GM18873 (cell line): ENCODE measurements around the gene TMPRSS11A.

Source experiments
- ATAC-seq: cut with Tn5 transposase; IDR thresholded peaks from one replicate; pipeline ENCODE4 v1.9.1; 2021; ENCODE audit warnings: mild to moderate bottlenecking, moderate library complexity, moderate number of reproducible peaks; ENCODE audit not compliant: unreplicated experiment, low FRiP score

TMPRSS11A gene

GRCh38 chr4:67963356-67963755 lies at the start of gene TMPRSS11A:
Gene TMPRSS11A, minus strand, starts transcription at chr4:67963493. Its CDS starts 100 bp downstream, at chr4:67963393.
- no peak for ATAC-seq

- no peak for ATAC-seq
Observed at GRCh38 chr4:68011684-68012083, 48.4 kb upstream of the TMPRSS11A start.

GRCh38 chr4:68002906-68003305 lies 39.6 kb upstream of the TMPRSS11A start:
- ATAC-seq = no peak

- ATAC-seq = no peak
Observed at GRCh38 chr4:67996127-67996526, 32.8 kb upstream of the TMPRSS11A start.

- ATAC-seq = no peak
Observed at GRCh38 chr4:67988991-67989390, 25.7 kb upstream of the TMPRSS11A start.

DNA sequence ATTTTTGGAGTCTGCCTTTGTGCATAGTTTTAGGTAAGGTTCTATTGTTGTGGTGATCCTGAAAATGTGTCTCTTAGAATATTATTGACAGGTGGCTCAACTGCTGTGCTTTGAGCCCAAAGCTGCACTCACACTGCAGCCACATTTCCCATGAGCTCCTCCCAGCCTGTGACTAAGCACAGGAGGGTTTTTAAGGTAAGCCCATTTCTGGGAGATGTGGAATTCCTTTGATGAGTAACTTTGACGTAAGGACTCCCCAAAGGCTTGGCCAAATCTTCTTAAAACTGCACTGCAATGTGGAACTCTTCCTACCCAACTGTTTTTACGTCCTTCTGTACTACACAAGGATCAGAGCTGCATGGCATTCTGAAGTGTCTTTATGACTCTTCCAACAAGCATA lies 20.0 kb upstream of the TMPRSS11A start:
- no peak for ATAC-seq

DNA sequence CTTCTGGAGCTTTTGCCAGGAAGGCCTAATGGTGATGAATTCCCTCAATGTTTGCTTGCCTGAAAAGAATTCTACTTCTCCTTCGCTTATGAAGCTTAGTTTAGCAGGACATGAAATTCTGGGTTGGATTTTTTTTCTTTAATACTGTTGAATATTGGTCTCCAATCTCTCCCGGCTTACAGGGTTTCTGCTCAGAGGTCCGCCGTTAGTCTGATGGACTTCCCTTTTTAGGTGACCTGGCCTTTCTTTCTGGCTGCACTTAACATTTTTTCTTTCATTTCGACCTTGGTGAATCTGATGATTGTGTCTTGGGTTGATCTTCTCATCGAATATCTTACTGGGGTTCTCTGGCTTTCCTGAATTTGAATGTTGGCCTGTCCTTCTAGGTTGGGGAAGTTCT lies 17.2 kb upstream of the TMPRSS11A start:
- ATAC-seq = no peak

- no peak for ATAC-seq
Observed at GRCh38 chr4:67973608-67974007, 10.3 kb upstream of the TMPRSS11A start.

GRCh38 chr4:67954890-67955289 lies 8.4 kb downstream of the TMPRSS11A start:
- ATAC-seq = no peak

GRCh38 chr4:67941074-67941473 lies 22.2 kb downstream of the TMPRSS11A start:
- no peak for ATAC-seq

- ATAC-seq = no peak
Observed at GRCh38 chr4:67940506-67940905, 22.8 kb downstream of the TMPRSS11A start.

DNA sequence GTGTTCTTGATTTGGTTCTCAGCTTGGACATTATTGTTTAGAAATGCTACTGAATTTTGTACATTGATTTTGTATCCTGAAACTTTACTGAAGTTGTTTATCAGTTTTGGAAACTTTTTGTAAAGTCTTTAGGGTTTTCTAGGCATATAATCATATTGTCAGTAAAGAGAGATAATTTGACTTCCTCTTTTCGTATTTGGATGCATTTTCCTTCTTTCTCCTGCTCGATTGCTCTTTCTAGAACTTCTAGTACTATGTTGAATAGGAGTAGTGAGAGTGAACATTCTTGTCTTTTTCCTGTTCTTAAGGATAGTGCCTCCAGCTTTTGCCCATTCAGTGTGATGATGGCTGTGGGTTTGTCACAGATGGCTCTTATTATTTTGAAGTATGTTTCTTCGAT lies 24.1 kb downstream of the TMPRSS11A start:
- no peak for ATAC-seq

GRCh38 chr4:67935888-67936287 lies 27.4 kb downstream of the TMPRSS11A start:
- no peak for ATAC-seq

DNA sequence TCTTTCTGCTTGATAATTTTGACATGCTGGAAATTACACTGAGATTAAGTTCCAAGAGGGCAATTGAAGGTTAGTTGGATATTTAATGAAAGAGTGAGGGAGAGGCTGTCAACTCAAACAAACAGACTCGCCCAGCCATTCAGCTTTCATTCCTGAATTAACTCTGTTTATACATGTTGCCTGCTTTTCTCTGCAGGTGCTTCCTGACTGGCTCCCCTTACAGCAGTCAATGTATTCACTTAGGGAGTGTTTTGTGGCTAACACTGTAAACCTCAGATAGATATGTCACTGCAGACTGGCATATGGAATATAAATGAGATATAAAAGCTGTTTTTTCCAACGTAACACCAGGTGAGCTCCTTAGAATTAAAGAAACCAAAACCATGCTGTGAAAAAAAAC lies 28.7 kb downstream of the TMPRSS11A start:
- ATAC-seq = no peak

DNA sequence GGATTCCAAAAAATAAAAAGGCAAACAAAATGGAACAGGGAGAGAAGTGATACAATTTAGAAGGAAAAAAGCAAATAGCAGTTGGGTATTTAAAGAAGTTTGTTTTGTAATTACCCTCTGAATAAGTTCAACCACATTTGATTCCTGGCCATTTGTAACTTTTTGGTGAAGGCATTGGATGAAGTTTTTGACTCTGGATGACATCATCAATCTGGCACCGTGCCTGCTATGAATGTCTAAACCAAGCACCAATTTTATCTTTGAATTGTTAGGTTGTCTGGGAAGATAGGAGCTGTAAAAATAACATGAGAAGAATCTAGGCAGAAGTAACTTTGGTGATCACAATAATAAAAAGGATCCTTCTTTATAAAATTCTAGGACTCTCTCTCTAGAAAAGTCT lies 29.5 kb downstream of the TMPRSS11A start:
- ATAC-seq = no peak

- no peak for ATAC-seq
Observed at GRCh38 chr4:67933038-67933437, 30.3 kb downstream of the TMPRSS11A start.

- no peak for ATAC-seq
Observed at GRCh38 chr4:67931256-67931655, 32.0 kb downstream of the TMPRSS11A start.

GRCh38 chr4:67929426-67929825 lies 33.9 kb downstream of the TMPRSS11A start:
- no peak for ATAC-seq

- no peak for ATAC-seq
Observed at GRCh38 chr4:67928546-67928945, 34.7 kb downstream of the TMPRSS11A start.

- ATAC-seq = no peak
Observed at GRCh38 chr4:67927251-67927650, 36.0 kb downstream of the TMPRSS11A start.

DNA sequence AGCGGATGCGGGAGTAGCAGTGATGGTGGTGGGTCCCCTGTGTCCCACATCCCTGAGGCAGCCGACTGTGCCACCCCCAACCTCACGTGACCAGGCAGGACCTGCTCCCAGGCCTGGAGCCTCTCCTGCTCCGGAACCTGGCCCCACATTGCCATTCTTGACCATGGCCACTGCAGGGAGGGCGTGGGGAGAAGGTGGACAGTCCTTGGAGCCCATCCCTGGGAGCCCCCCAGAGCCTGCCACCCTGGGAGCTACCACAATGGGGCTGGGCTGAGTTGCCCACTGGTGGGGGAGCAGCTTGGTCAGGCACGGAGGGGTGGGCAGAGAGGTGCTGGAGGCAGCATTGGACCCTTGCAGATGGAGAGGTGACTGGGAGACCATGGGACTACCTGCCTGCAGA lies 36.8 kb downstream of the TMPRSS11A start:
- ATAC-seq = no peak

DNA sequence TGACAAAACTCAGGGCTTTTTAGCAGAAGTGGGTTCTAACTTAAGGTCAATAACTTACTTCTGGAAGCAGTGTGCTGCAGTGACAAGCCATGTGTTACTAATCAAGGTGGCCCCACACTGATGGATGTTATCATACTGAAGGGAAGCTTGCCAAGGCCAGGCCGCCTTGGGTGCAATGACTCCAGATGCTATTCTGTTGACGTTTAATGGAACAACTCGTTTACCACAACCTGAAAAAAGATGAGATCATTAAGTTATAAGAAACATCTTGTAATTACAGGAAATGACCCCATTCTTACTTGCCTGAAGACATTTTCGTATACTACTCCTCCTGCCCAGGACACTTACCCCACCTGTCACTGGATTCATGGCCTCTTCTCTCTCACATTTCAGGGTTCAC lies 40.6 kb downstream of the TMPRSS11A start:
- no peak for ATAC-seq

DNA sequence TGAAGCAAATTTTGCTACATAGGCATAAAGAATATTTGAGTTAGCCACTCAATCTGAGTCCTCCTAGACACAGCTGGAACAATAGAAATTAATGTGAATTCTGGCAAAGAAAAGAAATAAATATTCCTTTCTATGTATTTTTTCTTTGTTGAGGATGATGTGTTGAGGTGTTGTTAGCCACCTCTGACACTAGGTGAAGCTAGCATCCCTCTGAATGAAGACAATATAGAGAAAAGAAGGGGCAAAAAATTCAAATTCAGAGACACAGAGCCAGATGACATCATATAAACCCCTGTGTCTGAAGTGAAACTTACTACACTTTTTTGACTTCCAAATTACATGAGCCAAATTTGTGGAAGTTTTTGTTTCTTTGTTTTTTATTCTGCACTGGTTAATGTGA lies 44.9 kb downstream of the TMPRSS11A start:
- no peak for ATAC-seq
